HG02938 (cell line): Measurements from ENCODE around the gene KARS1.

Source experiments
- ATAC-seq: cut with Tn5 transposase; IDR thresholded peaks from one replicate; pipeline ENCODE4 v1.9.1; 2021; ENCODE audit warnings: mild to moderate bottlenecking, moderate library complexity; ENCODE audit not compliant: unreplicated experiment

The KARS1 gene

GRCh38 chr16:75647492-75648264, at the start of gene KARS1, which contains the start of gene TERF2IP:
Gene KARS1, minus strand, starts transcription at chr16:75647665. Its CDS starts 26 bp downstream, at chr16:75647639.
Gene TERF2IP, plus strand, starts transcription at chr16:75647773. Its CDS starts 110 bp downstream, at chr16:75647883.
- peak; percentile 81 for ATAC-seq

GRCh38 chr16:75695708-75696107, 48.2 kb upstream of the KARS1 start:
- ATAC-seq: no peak

- no peak for ATAC-seq
These were observed 39.9 kb upstream of the KARS1 start for GRCh38 chr16:75687361-75687760.

- ATAC-seq: no peak
These were observed 34.8 kb upstream of the KARS1 start for GRCh38 chr16:75682308-75682707.

GRCh38 chr16:75679366-75679765, 31.9 kb upstream of the KARS1 start:
- no peak for ATAC-seq

GRCh38 chr16:75676909-75677308, 29.4 kb upstream of the KARS1 start, which contains the start of gene CPHXL2:
Gene CPHXL2, minus strand, starts transcription at chr16:75677009. Its CDS starts 10 bp downstream, at chr16:75676999.
- no peak for ATAC-seq

GRCh38 chr16:75667503-75667902, 20.0 kb upstream of the KARS1 start:
- ATAC-seq: no peak

GRCh38 chr16:75660726-75661302, 13.3 kb upstream of the KARS1 start:
- ATAC-seq: no peak

- no peak for ATAC-seq
These were observed 12.9 kb upstream of the KARS1 start for GRCh38 chr16:75660321-75660720.

GRCh38 chr16:75658175-75658574, 10.7 kb upstream of the KARS1 start:
- ATAC-seq: no peak

- ATAC-seq: no peak
These were observed 6.5 kb upstream of the KARS1 start for GRCh38 chr16:75653922-75654321.

GRCh38 chr16:75648265-75649076, 1.0 kb upstream of the KARS1 start:
- ATAC-seq: peak; percentile 30

- ATAC-seq: peak; percentile 19
These were observed 363 bp downstream of the KARS1 start for GRCh38 chr16:75647112-75647491.

- no peak for ATAC-seq
These were observed 3.0 kb downstream of the KARS1 start for GRCh38 chr16:75644240-75645012.

- no peak for ATAC-seq
These were observed 6.9 kb downstream of the KARS1 start for GRCh38 chr16:75640598-75640997.

GRCh38 chr16:75635036-75635435, 12.4 kb downstream of the KARS1 start:
- ATAC-seq: no peak

- ATAC-seq: no peak
These were observed 14.6 kb downstream of the KARS1 start for GRCh38 chr16:75632857-75633256.

- ATAC-seq: no peak
These were observed 17.4 kb downstream of the KARS1 start for GRCh38 chr16:75630052-75630451.

GRCh38 chr16:75629132-75629531, 18.3 kb downstream of the KARS1 start:
- ATAC-seq: no peak

- no peak for ATAC-seq
These were observed 19.1 kb downstream of the KARS1 start for GRCh38 chr16:75628351-75628750.

GRCh38 chr16:75627851-75628250, 19.6 kb downstream of the KARS1 start:
- ATAC-seq: no peak
